H1 (cell line): ENCODE measurements around the gene PRKD1. TPM values are rescaled to one million over a fixed set of nuclear protein-coding genes. Genes with fewer than 3 reads are reported as not detected.

Experiments used
- CTCF ChIA-PET: fragments of 300-600 bp; sonication (Branson Sonifier 250); formaldehyde crosslinking; loops from one replicate; lab custom pipeline; 2021; ENCODE audit not compliant: partially characterized antibody; lab: Charles Lee
- POLR2A ChIA-PET: fragments of 300-600 bp; sonication (Branson Sonifier 250); formaldehyde crosslinking; loops from one replicate; lab custom pipeline; 2021; ENCODE audit warnings: inconsistent platforms; ENCODE audit not compliant: partially characterized antibody; lab: Charles Lee
- DNase-seq, 2 experiments: peaks; one replicate each; pipeline versions ENCODE4 v3.0.0 to v3.0.0-alpha.2; 2010 to 2022; ENCODE audit warnings: low spot score in 2 of 2, low read depth in 1 of 2, mixed read lengths in 1 of 2
- FAIRE-seq: peaks from 2 replicates; lab custom pipeline; 2011; peaks lifted over from hg19 to GRCh38; lab: Jason Lieb, UNC
- H2AFZ ChIP-seq: 2 replicates; pipeline ENCODE4 v1.8.1; 2012; ENCODE audit warnings: low read length, inconsistent platforms
- H2AK5ac ChIP-seq: 2 replicates; pipeline ENCODE4 v1.6.1; 2013; ENCODE audit warnings: low read depth, low read length
- H2BK120ac ChIP-seq: replicated peaks from 2 replicates; pipeline ENCODE3; 2013; ENCODE audit warnings: low read depth, low read length, inconsistent platforms
- H2BK12ac ChIP-seq: 2 replicates; pipeline ENCODE4 v1.6.1; 2013; ENCODE audit warnings: low read depth, low read length
- H2BK15ac ChIP-seq: 2 replicates; pipeline ENCODE4 v1.6.1; 2013; ENCODE audit warnings: low read length
- H2BK20ac ChIP-seq: 2 replicates; pipeline ENCODE4 v1.6.1; 2013; ENCODE audit warnings: low read length
- H2BK5ac ChIP-seq: 2 replicates; pipeline ENCODE4 v1.6.1; 2013; ENCODE audit warnings: low read depth, low read length
- H3K14ac ChIP-seq: 2 replicates; pipeline ENCODE4 v1.6.1; 2013; ENCODE audit warnings: inconsistent platforms; ENCODE audit not compliant: insufficient read length
- H3K18ac ChIP-seq: 2 replicates; pipeline ENCODE4 v1.6.1; 2013; ENCODE audit warnings: low read length; ENCODE audit errors: extremely low read depth
- H3K23ac ChIP-seq: 2 replicates; pipeline ENCODE4 v1.6.1; 2013; ENCODE audit warnings: inconsistent platforms; ENCODE audit not compliant: insufficient read length
- H3K23me2 ChIP-seq: 2 replicates; pipeline ENCODE4 v1.6.1; 2013; ENCODE audit warnings: low read depth, low read length
- H3K27ac ChIP-seq: 2 replicates; pipeline ENCODE4 v1.6.1; 2011; ENCODE audit warnings: low read depth, low read length, inconsistent platforms
- H3K27me3 ChIP-seq, 4 experiments: replicated peaks in 1 of 4; 1 replicate in 1 of 4; 2 replicates in 3 of 4; pipeline versions ENCODE4 v1.6.1 to v1.8.1; 2011 to 2013; ENCODE audit warnings: low read length in 3 of 4, mild to moderate bottlenecking in 3 of 4, inconsistent platforms in 2 of 4, mixed read lengths in 2 of 4, moderate library complexity in 1 of 4; ENCODE audit not compliant: control insufficient read depth in 3 of 4, insufficient read depth in 3 of 4; ENCODE audit errors: extremely low read depth in 1 of 4
- H3K36me3 ChIP-seq, 4 experiments: 2 replicates each; pipeline versions ENCODE4 v1.6.1 to v1.8.1; 2011 to 2013; ENCODE audit warnings: mild to moderate bottlenecking in 4 of 4, low read length in 3 of 4, moderate library complexity in 2 of 4, control low read depth in 1 of 4, inconsistent platforms in 1 of 4; ENCODE audit not compliant: insufficient read depth in 4 of 4, control insufficient read depth in 2 of 4
- H3K4ac ChIP-seq: replicated peaks from 2 replicates; pipeline ENCODE3; 2013; ENCODE audit warnings: low read length, low read depth, mixed read lengths, inconsistent platforms; ENCODE audit not compliant: insufficient read length
- H3K4me1 ChIP-seq, 4 experiments: replicated peaks in 1 of 4; 1 replicate in 1 of 4; 2 replicates in 3 of 4; pipeline versions ENCODE4 v1.6.1 to v1.8.1; 2011 to 2013; ENCODE audit warnings: low read length in 3 of 4, inconsistent platforms in 2 of 4, mixed read lengths in 1 of 4; ENCODE audit not compliant: insufficient read depth in 4 of 4, control insufficient read depth in 3 of 4
- H3K4me2 ChIP-seq, 2 experiments: 2 replicates each; pipeline versions ENCODE4 v1.6.1 to v1.8.1; 2011 to 2013; ENCODE audit warnings: low read depth in 2 of 2, low read length in 2 of 2, control low read depth in 1 of 2, inconsistent platforms in 1 of 2, mild to moderate bottlenecking in 1 of 2; ENCODE audit not compliant: insufficient read depth in 1 of 2
- H3K4me3 ChIP-seq, 4 experiments: fragments of 200-600, 300-600 bp in 1 of 4; sonication (generic), shearing (Covaris generic), sonication (Bioruptor Twin) in 1 of 4; 2 replicates each; pipeline versions ENCODE4 v1.5.1 to v1.8.1; 2011 to 2016; ENCODE audit warnings: low read length in 4 of 4, low read depth in 3 of 4, control low read depth in 2 of 4, inconsistent platforms in 2 of 4, mild to moderate bottlenecking in 2 of 4, mixed read lengths in 1 of 4, moderate library complexity in 1 of 4; ENCODE audit not compliant: insufficient read depth in 2 of 4; ENCODE audit errors: extremely low read depth in 1 of 4
- H3K56ac ChIP-seq: replicated peaks from 2 replicates; pipeline ENCODE3; 2013; ENCODE audit warnings: low read depth, mild to moderate bottlenecking, mixed read lengths, low read length, inconsistent platforms; ENCODE audit not compliant: insufficient read length
- H3K79me1 ChIP-seq: 2 replicates; pipeline ENCODE4 v1.6.1; 2013; ENCODE audit warnings: low read depth, low read length, control low read depth
- H3K79me2 ChIP-seq, 2 experiments: 2 replicates each; pipeline versions ENCODE4 v1.6.1 to v1.8.1; 2012 to 2013; ENCODE audit warnings: low read length in 2 of 2, mild to moderate bottlenecking in 2 of 2, inconsistent platforms in 1 of 2; ENCODE audit not compliant: insufficient read depth in 2 of 2, control insufficient read depth in 1 of 2
- H3K9ac ChIP-seq, 4 experiments: replicated peaks in 1 of 4; 1 replicate in 1 of 4; 2 replicates in 3 of 4; pipeline versions ENCODE4 v1.6.1 to v1.8.1; 2011 to 2013; ENCODE audit warnings: low read depth in 3 of 4, low read length in 3 of 4, control low read depth in 2 of 4, mild to moderate bottlenecking in 2 of 4, moderate library complexity in 2 of 4, inconsistent platforms in 1 of 4; ENCODE audit errors: extremely low read depth in 1 of 4
- H3K9me3 ChIP-seq, 2 experiments: 2 replicates each; pipeline versions ENCODE4 v1.6.1 to v1.8.1; 2012 to 2013; ENCODE audit warnings: mild to moderate bottlenecking in 2 of 2, moderate library complexity in 2 of 2, control low read depth in 1 of 2, inconsistent platforms in 1 of 2, low read depth in 1 of 2, low read length in 1 of 2, mixed read lengths in 1 of 2; ENCODE audit not compliant: insufficient read depth in 2 of 2
- H4K20me1 ChIP-seq, 2 experiments: replicated peaks in 1 of 2; 2 replicates each; pipeline versions ENCODE3 to v1.8.1; 2011 to 2013; ENCODE audit warnings: inconsistent platforms in 2 of 2, low read length in 2 of 2, mild to moderate bottlenecking in 1 of 2; ENCODE audit not compliant: insufficient read depth in 2 of 2, control insufficient read depth in 1 of 2
- H4K5ac ChIP-seq: 2 replicates; pipeline ENCODE4 v1.6.1; 2013; ENCODE audit warnings: low read length, low read depth, mixed read lengths, inconsistent platforms; ENCODE audit not compliant: insufficient read length
- H4K8ac ChIP-seq: 2 replicates; pipeline ENCODE4 v1.8.0; 2013; ENCODE audit warnings: mild to moderate bottlenecking, moderate library complexity, low read length, inconsistent platforms; ENCODE audit not compliant: insufficient read depth; ENCODE audit errors: extremely low read depth
- H4K91ac ChIP-seq: replicated peaks from 2 replicates; pipeline ENCODE3; 2013; ENCODE audit warnings: low read length, mixed read lengths, inconsistent platforms; ENCODE audit not compliant: insufficient read length
- CBX8 ChIP-seq: fragments of 300-800, 300-1000 bp; sonication (generic); IDR thresholded peaks from 2 replicates; pipeline ENCODE4 v1.7.1; 2016; ENCODE audit warnings: low read depth, low read length, borderline replicate concordance
- CREB1 ChIP-seq: IDR thresholded peaks from 2 replicates; pipeline ENCODE4 v1.6.1; 2012; ENCODE audit warnings: inconsistent platforms
- EGR1 ChIP-seq: IDR thresholded peaks from 2 replicates; pipeline ENCODE4 v1.6.1; 2011; ENCODE audit warnings: low read depth, low read length, borderline replicate concordance
- EP300 ChIP-seq, 2 experiments: IDR thresholded peaks; 1 replicate in 1 of 2; 2 replicates in 1 of 2; pipeline ENCODE4 v1.6.1; 2011 to 2012; ENCODE audit warnings: low read depth in 2 of 2, low read length in 2 of 2, mild to moderate bottlenecking in 2 of 2, borderline replicate concordance in 1 of 2, inconsistent platforms in 1 of 2, moderate library complexity in 1 of 2
- HDAC6 ChIP-seq: IDR thresholded peaks from one replicate; pipeline ENCODE4 v1.7.1; 2012; ENCODE audit warnings: low read depth, mild to moderate bottlenecking, inconsistent platforms, low read length, moderate library complexity
- SIN3A ChIP-seq, 2 experiments: IDR thresholded peaks in 1 of 2; conservative IDR thresholded peaks in 1 of 2; 2 replicates each; pipeline ENCODE4 v1.6.1; 2011 to 2012; ENCODE audit warnings: low read length in 2 of 2, improper control_type of control experiment in 1 of 2, low read depth in 1 of 2, mild to moderate bottlenecking in 1 of 2
- SRF ChIP-seq: IDR thresholded peaks from 2 replicates; pipeline ENCODE4 v1.6.1; 2011; ENCODE audit warnings: mild to moderate bottlenecking, low read depth, low read length, moderate library complexity
- SUZ12 ChIP-seq: fragments of 200-600 bp; sonication (generic); IDR thresholded peaks from 2 replicates; pipeline ENCODE4 v1.6.1; 2012; ENCODE audit warnings: mild to moderate bottlenecking, inconsistent platforms, low read length, moderate library complexity, mixed read lengths
- YY1 ChIP-seq: IDR thresholded peaks from 2 replicates; pipeline ENCODE4 v1.6.1; 2011; ENCODE audit warnings: low read depth, mild to moderate bottlenecking, low read length
- WGBS, 2 experiments: shearing (Covaris generic) in 1 of 2; methylation state at CpG; one replicate each; pipeline versions ENCODE4 v1.1.6 to v1.1.7; 2013 to 2015; ENCODE audit warnings: low lambda C conversion rate in 2 of 2, mixed read lengths in 2 of 2, inconsistent platforms in 1 of 2, low coverage in 1 of 2, missing lambda C conversion rate in 1 of 2; ENCODE audit not compliant: insufficient replicate concordance in 2 of 2, insufficient coverage in 1 of 2, insufficient read length in 1 of 2; ENCODE audit errors: extremely low coverage in 1 of 2, missing lambda C conversion rate in 1 of 2; 5-methylcytosine and 5-hydroxymethylcytosine counted together
- polyA plus RNA-seq, 7 experiments: library from polyadenylated mRNA; depleted of rRNA in 3 of 7; stranded (reverse) in 5 of 7; unstranded in 2 of 7; fragments of >200 nt in 5 of 7; fragments of 200-250 nt in 2 of 7; gene quantifications; 1 replicate in 5 of 7; 2 replicates in 1 of 7; 4 replicates in 1 of 7; pipeline versions ENCODE4 v1.2.1 to v1.2.3, GENCODE V29; 2011 to 2013; ENCODE audit warnings: missing spikeins in 2 of 7, mixed read lengths in 2 of 7
- total RNA-seq: library from RNA; stranded (reverse); fragmentation: NEBNext Ultra II Directional; extraction: Animal tissue kit (Norgen Biotek cat#: 25700); gene quantifications from 2 replicates; pipeline ENCODE4 v1.2.1, GENCODE V29; 2021

PRKD1 gene
- total and polyA plus RNA-seq, 2 of the 8 experiments (the other 6 are each of a cell fraction or from before 2014, with no cell fraction given): 3.6 to 6.8 TPM

- Histone ChIP-seq H2BK20ac (no peak overlapping the region), H4K20me1 (no peaks in the 10 kb centered on the region), H3K23me2 (no peaks in the 10 kb centered on the region), H3K27ac (no peak overlapping the region)
- no peak for DNase-seq
- TF ChIP-seq YY1 (no peak), EGR1 (no peak), SRF (no peak), CBX8 (no peak), CREB1 (no peak), SIN3A (conservative IDR thresholded peaks at IDR 0.05 in 1 of 2, IDR thresholded peaks at IDR 0.05 in 1 of 2; ENCODE audit: low read depth in 1 of 2, low read length in 2 of 2) (no peak), SUZ12 (no peak), EP300 (IDR thresholded peaks at IDR 0.05; ENCODE audit: borderline replicate concordance in 1 of 2, low read depth in 2 of 2, low read length in 2 of 2) (no peak), HDAC6 (no peak)
- TF ChIP-seq, all 59 proteins: peak for 0
- Histone ChIP-seq H4K91ac (no peak overlapping the region), H2BK5ac (no peak overlapping the region), H4K8ac (no peak overlapping the region), H3K4ac (no peak overlapping the region), H2AK5ac (no peak overlapping the region), H3K4me1 (no peaks in the 10 kb centered on the region; a peak in 1 of 7 replicates), H3K56ac (no peak overlapping the region), H3K27me3 (no peaks in the 10 kb centered on the region), H3K79me1 (no peaks in the 10 kb centered on the region), H2BK12ac (no peak overlapping the region), H2BK15ac (no peak overlapping the region), H3K36me3 (no peaks in the 10 kb centered on the region), H3K14ac (no peak overlapping the region), H3K18ac (no peak overlapping the region), H3K4me2 (no peak overlapping the region), H3K4me3 (no peak overlapping the region), H3K79me2 (no peaks in the 10 kb centered on the region), H3K9me3 (no peaks in the 10 kb centered on the region), H4K5ac (no peak overlapping the region), H3K9ac (no peak overlapping the region), H3K23ac (no peak overlapping the region), H2BK120ac (no peak overlapping the region), H2AFZ (no peak overlapping the region)
- CTCF ChIA-PET: interaction anchor here (0.5 to 4.0 kb wide), 13 partner anchors 10 to 773 kb away, joined by 3 to 21 read pairs (median 3); no protein-coding TSS in a partner anchor
- POLR2A ChIA-PET: no interaction called here
- WGBS, 2 experiments: 28% methylated on average over 1 of the region's 1 CpG; no CpG with 5 or more reads in 1 of the 2 experiments
- FAIRE-seq: no peak
Measured at GRCh38 chr14:29528889-29529288, 398.8 kb downstream of the PRKD1 start.
